ENCODE data around the gene VGLL3. TPM values are rescaled to one million over a fixed set of nuclear protein-coding genes. Genes with fewer than 3 reads are reported as not detected.

Gene VGLL3
- total and polyA plus RNA-seq, 2 of the 4 experiments (the other 2 are of a cell fraction): 46.2 to 97.3 TPM

GRCh38 chr3:86978111-86978551 is 12.8 kb downstream of the VGLL3 start:
- H3K9me1 ChIP-seq (ENCODE audit: insufficient read depth, low read length): peaks cover 6% of the 10 kb centered on the region
- peak overlapping the region; percentile 19; the same call in 1 of the 2 replicates for H4K5ac ChIP-seq (ENCODE audit: low read depth, low read length)
- H4K91ac ChIP-seq (ENCODE audit: insufficient read depth, low read depth, low read length): 0 out of 2 replicates have a peak overlapping the region, but pooled peaks have one; percentile 48
- H2AFZ ChIP-seq (replicated peaks; ENCODE audit: low read length, poor library complexity): peak overlapping the region; percentile 0
- ChIA-PET CTCF (no interaction called here), POLR2A (ENCODE audit: unreplicated experiment) (no interaction called here)
- peaks cover 20% of the 10 kb centered on the region for H3K36me3 ChIP-seq (ENCODE audit: control insufficient read depth, insufficient read depth, low read length)
- H2BK5ac ChIP-seq (ENCODE audit: low read depth, low read length, poor library complexity, severe bottlenecking): peak overlapping the region; percentile 81
- H3K18ac ChIP-seq (ENCODE audit: low read depth, low read length): peak overlapping the region; percentile 79; the same call in 1 of the 2 replicates
- 0 out of 2 replicates have a peak overlapping the region, but pooled peaks have one; percentile 91 for H3K23ac ChIP-seq (ENCODE audit: low read depth, low read length)
- peak overlapping the region; percentile 86; the same call in 1 of the 2 replicates for H2BK20ac ChIP-seq (ENCODE audit: low read depth, low read length)
- H3K79me1 ChIP-seq (ENCODE audit: low read depth in 1 of 2, low read length in 2 of 2): peaks cover 6 to 41% of the 10 kb centered on the region in 2 experiments; a peak in 3 of 4 replicates
- no peak overlapping the region; the same call in 1 of the 2 replicates for H3K56ac ChIP-seq (ENCODE audit: extremely low read depth, insufficient read depth, low read length)
- peak overlapping the region; percentile 82 for H2BK120ac ChIP-seq (ENCODE audit: low read depth, low read length)
- in situ Hi-C loops (cut with MboI; ENCODE audit: low sequenced_read_pairs): loop anchor here (25.0 kb wide), 1 partner anchor 1159 kb away; the partner anchor contains the start of gene C3orf38
- DNase-seq: peak; percentile 35
- peak overlapping the region; percentile 70; the same call in 1 of the 2 replicates for H3K27ac ChIP-seq (ENCODE audit: insufficient read depth, low read length)
- no TSS peak for BruUV-seq (replicated peaks)
- peak overlapping the region; percentile 29; the same call in 1 of the 3 replicates for H2BK15ac ChIP-seq (ENCODE audit: low read depth, low read length)
- H3K14ac ChIP-seq (replicated peaks; ENCODE audit: low read depth, low read length): peak overlapping the region; percentile 77
- no peak for TF ChIP-seq RCOR1 (IDR thresholded peaks at IDR 0.05; ENCODE audit: insufficient replicate concordance, low read length)
- peak; percentile 84 for TF ChIP-seq CEBPB (IDR thresholded peaks at IDR 0.05; ENCODE audit: low read depth, low read length)
- TF ChIP-seq USF2 (IDR thresholded peaks at IDR 0.05; ENCODE audit: low read depth, low read length): no peak
- TF ChIP-seq FOS (IDR thresholded peaks at IDR 0.05; ENCODE audit: low read depth, low read length): no peak
- TF ChIP-seq MAZ (IDR thresholded peaks at IDR 0.05; ENCODE audit: borderline replicate concordance, low read depth, low read length): no peak
- peaks cover 9% of the 10 kb centered on the region for H3K4me1 ChIP-seq (ENCODE audit: control insufficient read depth, insufficient read depth, low read length)
- intact Hi-C loops (cut with micrococcal nuclease): no loop called here
- H3K9ac ChIP-seq (ENCODE audit: low read depth, low read length): no peak overlapping the region
- H4K20me1 ChIP-seq (ENCODE audit: insufficient read depth, low read length): no peaks in the 10 kb centered on the region
- H3K9me3 ChIP-seq (ENCODE audit: control insufficient read depth, insufficient read depth, low read length): no peaks in the 10 kb centered on the region
- WGBS, 2 experiments (ENCODE audit: extremely low coverage in 2 of 2, insufficient read length in 1 of 2): no CpG with 5 or more reads among the region's 6 CpGs
- H2AK5ac ChIP-seq (ENCODE audit: low read depth, low read length): no peak overlapping the region
- peak overlapping the region; percentile 64 for H3K4me2 ChIP-seq (ENCODE audit: low read depth, low read length)
- peak overlapping the region; percentile 91 for H3K4ac ChIP-seq (ENCODE audit: low read depth, low read length)
- H2AK9ac ChIP-seq (replicated peaks; ENCODE audit: low read depth, low read length, poor library complexity): no peak overlapping the region
- dilution Hi-C loops (cut with HindIII; ENCODE audit: low sequenced_read_pairs, unreplicated experiment): no loop called here
- peak; percentile 52 for ATAC-seq (ENCODE audit: low read depth)
- no peak overlapping the region for H3K4me3 ChIP-seq (ENCODE audit: insufficient read depth, low read depth, low read length)
- peak overlapping the region in 1 of 2 experiments; percentile 66; a peak in 2 of 4 replicates for H4K8ac ChIP-seq (ENCODE audit: low read depth in 2 of 2, low read length in 2 of 2)
- no peaks in the 10 kb centered on the region for H3K27me3 ChIP-seq (ENCODE audit: control insufficient read depth, insufficient read depth, low read length)
